Suprapubic skin (tissue), 4 donors: ENCODE data around the gene IARS2.

ENCODE experiments used
- CTCF ChIP-seq, 2 donors: fragments of 200-600 bp in 1 of 2; fragments of 450-650 bp in 1 of 2; sonication (generic) in 1 of 2; IDR thresholded peaks; one replicate each; pipeline ENCODE4 v1.5.1; 2016 to 2019; ENCODE audit warnings: antibody characterized with exemption in 2 of 2, mild to moderate bottlenecking in 1 of 2, moderate library complexity in 1 of 2
- EP300 ChIP-seq: sonication (generic); formaldehyde crosslinking; IDR thresholded peaks from one replicate; pipeline ENCODE4 v1.6.1; 2017; ENCODE audit warnings: antibody characterized with exemption
- POLR2A ChIP-seq, 2 donors: fragments of 450-650 bp; IDR thresholded peaks; one replicate each; pipeline ENCODE4 v1.6.1; 2017; ENCODE audit warnings: antibody characterized with exemption in 2 of 2, mild to moderate bottlenecking in 2 of 2, moderate library complexity in 2 of 2
- POLR2AphosphoS5 ChIP-seq, 3 donors: sonication (generic); formaldehyde crosslinking; IDR thresholded peaks; one replicate each; pipeline ENCODE4 v1.6.1; 2017; ENCODE audit warnings: antibody characterized with exemption in 3 of 3

DNA sequence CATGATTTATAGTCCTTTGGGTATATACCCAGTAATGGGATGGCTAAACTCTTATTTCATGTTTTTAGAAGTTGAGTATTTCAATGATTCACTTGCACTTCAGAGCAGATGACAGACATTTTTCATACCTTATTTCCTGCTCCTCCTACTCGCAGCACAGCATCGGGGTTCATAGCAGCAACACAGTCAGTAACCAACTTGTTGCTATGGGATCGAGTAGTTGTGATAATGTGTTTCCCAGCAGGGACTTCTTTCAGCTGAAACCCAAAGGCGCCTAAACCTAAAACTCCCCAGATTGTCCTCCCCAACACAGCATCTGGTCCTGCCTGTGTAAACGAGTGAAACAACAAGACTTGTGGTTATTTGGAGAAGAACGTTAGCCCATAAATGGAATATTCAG lies 31.3 kb upstream of the IARS2 start:
- no peak for TF ChIP-seq CTCF (IDR thresholded peaks at IDR 0.05)
- no peak for TF ChIP-seq POLR2A (IDR thresholded peaks at IDR 0.05)
- TF ChIP-seq EP300: no peak
- TF ChIP-seq POLR2AphosphoS5 (IDR thresholded peaks at IDR 0.05): no peak
